Aorta (tissue), 5 donors: ENCODE data around the gene CD58. TPM values are rescaled to one million over a fixed set of nuclear protein-coding genes. Genes with fewer than 3 reads are reported as not detected.

Experiments
- ATAC-seq: fragments of 200-7000 bp; cut with Tn5 transposase; one replicate; pipeline ENCODE4 v1.9.1; 2022; ENCODE audit warnings: moderate library complexity; ENCODE audit not compliant: low FRiP score
- DNase-seq, 2 donors: peaks; one replicate each; pipeline ENCODE4 v3.0.0-alpha.2; 2020
- H3K27ac ChIP-seq, 2 donors: one replicate each; pipeline ENCODE4 v1.5.1; 2013; ENCODE audit warnings: low read length in 2 of 2, mild to moderate bottlenecking in 2 of 2, moderate library complexity in 2 of 2, control low read depth in 1 of 2, inconsistent platforms in 1 of 2, low read depth in 1 of 2
- H3K27me3 ChIP-seq, 2 donors: one replicate each; pipeline ENCODE4 v1.6.1; 2013; ENCODE audit warnings: control low read depth in 1 of 2, low read length in 1 of 2, mild to moderate bottlenecking in 1 of 2, moderate library complexity in 1 of 2; ENCODE audit not compliant: insufficient read depth in 2 of 2, control insufficient read depth in 1 of 2
- H3K36me3 ChIP-seq, 2 donors: one replicate each; pipeline ENCODE4 v1.6.1; 2013; ENCODE audit warnings: control low read depth in 1 of 2, low read length in 1 of 2, mild to moderate bottlenecking in 1 of 2; ENCODE audit not compliant: insufficient read depth in 2 of 2, control insufficient read depth in 1 of 2
- H3K4me1 ChIP-seq, 2 donors: one replicate each; pipeline ENCODE4 v1.6.1; 2013; ENCODE audit warnings: low read length in 2 of 2, control low read depth in 1 of 2, mild to moderate bottlenecking in 1 of 2, moderate library complexity in 1 of 2; ENCODE audit not compliant: insufficient read depth in 2 of 2, control insufficient read depth in 1 of 2
- H3K4me3 ChIP-seq, 2 donors: one replicate each; pipeline ENCODE4 v1.5.1; 2013; ENCODE audit warnings: low read length in 2 of 2, control low read depth in 1 of 2, mild to moderate bottlenecking in 1 of 2
- H3K9me3 ChIP-seq: one replicate; pipeline ENCODE4 v1.6.1; 2013; ENCODE audit warnings: mild to moderate bottlenecking, low read length; ENCODE audit not compliant: control insufficient read depth
- WGBS, 2 donors: extraction: QIAGEN DNeasy Blood & Tissue Kit; methylation state at CpG; one replicate each; pipeline ENCODE4 v1.1.7; 2013; 5-methylcytosine and 5-hydroxymethylcytosine counted together
- intact Hi-C, 2 donors: fragments of 100-400 bp; cut with DNase I; formaldehyde crosslinking; loops; one replicate each; pipeline versions ENCODE4 v1.14.2 to v1.15.0; 2022
- polyA plus RNA-seq, 2 donors: library from polyadenylated mRNA; stranded (reverse); fragments of 200-250 nt; gene quantifications; one replicate each; pipeline ENCODE4 v1.2.3, GENCODE V29; 2013
- total RNA-seq, 2 donors: library from RNA; stranded (reverse); fragmentation: NEBNext Ultra II Directional; extraction: Animal tissue kit (Norgen Biotek cat#: 25700); gene quantifications; one replicate each; pipeline ENCODE4 v1.2.1, GENCODE V29; 2021
- donor health status: healthy with polysubstance abuse.
- donor health status: Bipolar disorder and iron deficiency.
- donor health status: DM: no; HTN: no; CAD: no.
- donor health status: DM: no; HTN: no; CAD: no.
- donor health status: DM: yes; HTN: yes; CAD: no.

The CD58 gene
- total and polyA plus RNA-seq, 4 donors, result 28.6 to 45.4 (median 31.6) TPM

GRCh38 chr1:116475850-116476218 is 95.0 kb downstream of the CD58 start:
- Histone ChIP-seq H3K4me3 (no peak overlapping the region), H3K27me3 (no peaks in the 10 kb centered on the region), H3K36me3 (no peaks in the 10 kb centered on the region), H3K27ac (no peak overlapping the region), H3K4me1 (no peaks in the 10 kb centered on the region), H3K9me3 (no peaks in the 10 kb centered on the region)
- DNase-seq (no peak), ATAC-seq (no peak)
- 97 to 99% methylated on average over 7 of the region's 7 CpGs for WGBS, 2 donors
- intact Hi-C loops, result no loop called here

- Histone ChIP-seq H3K27me3 (no peaks in the 10 kb centered on the region), H3K27ac (no peak overlapping the region), H3K9me3 (no peaks in the 10 kb centered on the region), H3K4me3 (no peak overlapping the region), H3K4me1 (no peaks in the 10 kb centered on the region), H3K36me3 (no peaks in the 10 kb centered on the region)
- ATAC-seq (no peak), DNase-seq (no peak)
- intact Hi-C loops, result no loop called here
- 94 to 95% methylated on average over 14 of the region's 14 CpGs for WGBS, 2 donors
Measured at GRCh38 chr1:116474921-116475849, 95.6 kb downstream of the CD58 start.

- H3K4me1 ChIP-seq, result no peaks in the 10 kb centered on the region
- H3K9me3 ChIP-seq, result no peaks in the 10 kb centered on the region
- no peak for DNase-seq
- no peak overlapping the region for H3K4me3 ChIP-seq
- no peak for ATAC-seq
- 54 to 61% methylated on average over 3 of the region's 3 CpGs for WGBS, 2 donors
- intact Hi-C loops, result no loop called here
- no peaks in the 10 kb centered on the region for H3K27me3 ChIP-seq
- H3K36me3 ChIP-seq, result no peaks in the 10 kb centered on the region
- H3K27ac ChIP-seq, result no peak overlapping the region
Measured at GRCh38 chr1:116472431-116472961, 98.3 kb downstream of the CD58 start.

- intact Hi-C loops, result no loop called here
- H3K27ac ChIP-seq, result no peak overlapping the region
- no peak for ATAC-seq
Measured at GRCh38 chr1:116471241-116471640, 99.6 kb downstream of the CD58 start.

GRCh38 chr1:116470671-116471070 is 100.2 kb downstream of the CD58 start:
- intact Hi-C loops, result no loop called here
- Histone ChIP-seq H3K27me3 (no peaks in the 10 kb centered on the region), H3K4me3 (no peak overlapping the region), H3K9me3 (no peaks in the 10 kb centered on the region), H3K27ac (no peak overlapping the region), H3K36me3 (no peaks in the 10 kb centered on the region), H3K4me1 (no peaks in the 10 kb centered on the region)
- no peak for ATAC-seq
- 96 to 100% methylated on average over 1 of the region's 1 CpG for WGBS, 2 donors
- no peak for DNase-seq

More at GRCh38 chr1:116471241-116471640, 99.6 kb downstream of the CD58 start:
- H3K4me3 ChIP-seq, result no peak overlapping the region
- H3K4me1 ChIP-seq, result no peaks in the 10 kb centered on the region
- DNase-seq, result no peak
- no peaks in the 10 kb centered on the region for H3K9me3 ChIP-seq
- H3K36me3 ChIP-seq, result no peaks in the 10 kb centered on the region
- no peaks in the 10 kb centered on the region for H3K27me3 ChIP-seq
- 78 to 87% methylated on average over 4 of the region's 4 CpGs for WGBS, 2 donors

- WGBS, 2 donors, result 91 to 96% methylated on average over 2 of the region's 2 CpGs
- H3K27me3 ChIP-seq, result no peaks in the 10 kb centered on the region
- DNase-seq, result no peak
- intact Hi-C loops, result no loop called here
- no peaks in the 10 kb centered on the region for H3K9me3 ChIP-seq
- no peak for ATAC-seq
- H3K4me3 ChIP-seq, result no peak overlapping the region
- H3K36me3 ChIP-seq, result no peaks in the 10 kb centered on the region
- no peak overlapping the region for H3K27ac ChIP-seq
- no peaks in the 10 kb centered on the region for H3K4me1 ChIP-seq
Measured at GRCh38 chr1:116466810-116467557, 103.8 kb downstream of the CD58 start.

- no peak for ATAC-seq
- H3K9me3 ChIP-seq, result no peaks in the 10 kb centered on the region
- intact Hi-C loops, result no loop called here
- no peaks in the 10 kb centered on the region for H3K27me3 ChIP-seq
- no peaks in the 10 kb centered on the region for H3K36me3 ChIP-seq
- H3K4me3 ChIP-seq, result no peak overlapping the region
- WGBS, 2 donors, result 77 to 81% methylated on average over 10 of the region's 10 CpGs
- H3K27ac ChIP-seq, result no peak overlapping the region
- H3K4me1 ChIP-seq, result no peaks in the 10 kb centered on the region
- no peak for DNase-seq
Measured at GRCh38 chr1:116465845-116466685, 104.8 kb downstream of the CD58 start.

- DNase-seq, result no peak
- no peaks in the 10 kb centered on the region for H3K27me3 ChIP-seq
- H3K27ac ChIP-seq, result no peak overlapping the region
- no peak for ATAC-seq
- H3K9me3 ChIP-seq, result no peaks in the 10 kb centered on the region
- intact Hi-C loops, result no loop called here
- no peak overlapping the region for H3K4me3 ChIP-seq
- H3K4me1 ChIP-seq, result no peaks in the 10 kb centered on the region
- WGBS, 2 donors, result 94 to 96% methylated on average over 4 of the region's 4 CpGs
- no peaks in the 10 kb centered on the region for H3K36me3 ChIP-seq
Measured at GRCh38 chr1:116465477-116465844, 105.4 kb downstream of the CD58 start.
